Activated B cell treated with CpG ODN at 0.5 μM for 24 hours (primary cell): ENCODE data around the gene ZBTB14. TPM values are rescaled to one million over a fixed set of nuclear protein-coding genes. Genes with fewer than 3 reads are reported as not detected.

Source experiments
- ATAC-seq: fragments of 200-7000 bp; cut with Tn5 transposase; one replicate; pipeline ENCODE4 v1.10.0; 2021; ENCODE audit warnings: low read depth, mild to moderate bottlenecking, moderate library complexity
- CTCF ChIA-PET: fragments of 350-600 bp; sonication (Branson Sonifier 250); formaldehyde crosslinking; loops from one replicate; lab custom pipeline; 2021; ENCODE audit warnings: antibody characterized with exemption; lab: Charles Lee
- POLR2A ChIA-PET: fragments of 350-600 bp; sonication (Branson Sonifier 250); formaldehyde crosslinking; loops from one replicate; lab custom pipeline; 2021; ENCODE audit warnings: antibody characterized with exemption; lab: Charles Lee
- DNase-seq: peaks from one replicate; pipeline ENCODE4 v3.0.0; 2022
- H3K27ac Mint-ChIP-seq: one replicate; pipeline ENCODE4 v1.8.0; 2020; ENCODE audit warnings: mixed read lengths
- H3K27me3 Mint-ChIP-seq: one replicate; pipeline ENCODE4 v1.8.0; 2021; ENCODE audit warnings: mixed read lengths
- H3K36me3 Mint-ChIP-seq: one replicate; pipeline ENCODE4 v1.8.0; 2021; ENCODE audit warnings: low read depth, mixed read lengths
- H3K4me1 Mint-ChIP-seq: one replicate; pipeline ENCODE4 v1.8.0; 2021; ENCODE audit warnings: mixed read lengths
- H3K4me3 Mint-ChIP-seq: one replicate; pipeline ENCODE4 v1.8.0; 2020; ENCODE audit warnings: mild to moderate bottlenecking, mixed read lengths
- H3K9me3 Mint-ChIP-seq: one replicate; pipeline ENCODE4 v1.8.0; 2020; ENCODE audit warnings: mixed read lengths
- intact Hi-C: fragments of 100-400 bp; cut with micrococcal nuclease; formaldehyde crosslinking; loops from one replicate; pipeline ENCODE4 v1.15.1; 2024
- total RNA-seq: library from RNA; stranded (reverse); gene quantifications from 2 replicates; pipeline ENCODE4 v1.2.3, GENCODE V29; 2022
- TF ChIP-seq, protein P1 (sequence below): fragments of 200-600 bp; IDR thresholded peaks from one replicate; pipeline ENCODE4 v1.8.0; 2022; ENCODE audit warnings: antibody characterized with exemption, mild to moderate bottlenecking

The ZBTB14 gene
- total RNA-seq, 1 donor from 2014 or later = 19.4 TPM

- Mint-ChIP-seq H3K36me3 (peaks cover 2% of the 10 kb centered on the region), H3K9me3 (peaks cover 21% of the 10 kb centered on the region), H3K27ac (no peak overlapping the region), H3K4me3 (no peak overlapping the region), H3K27me3 (peaks cover 18% of the 10 kb centered on the region), H3K4me1 (no peaks in the 10 kb centered on the region)
- intact Hi-C loops = no loop called here
- TF ChIP-seq, protein P1, sequence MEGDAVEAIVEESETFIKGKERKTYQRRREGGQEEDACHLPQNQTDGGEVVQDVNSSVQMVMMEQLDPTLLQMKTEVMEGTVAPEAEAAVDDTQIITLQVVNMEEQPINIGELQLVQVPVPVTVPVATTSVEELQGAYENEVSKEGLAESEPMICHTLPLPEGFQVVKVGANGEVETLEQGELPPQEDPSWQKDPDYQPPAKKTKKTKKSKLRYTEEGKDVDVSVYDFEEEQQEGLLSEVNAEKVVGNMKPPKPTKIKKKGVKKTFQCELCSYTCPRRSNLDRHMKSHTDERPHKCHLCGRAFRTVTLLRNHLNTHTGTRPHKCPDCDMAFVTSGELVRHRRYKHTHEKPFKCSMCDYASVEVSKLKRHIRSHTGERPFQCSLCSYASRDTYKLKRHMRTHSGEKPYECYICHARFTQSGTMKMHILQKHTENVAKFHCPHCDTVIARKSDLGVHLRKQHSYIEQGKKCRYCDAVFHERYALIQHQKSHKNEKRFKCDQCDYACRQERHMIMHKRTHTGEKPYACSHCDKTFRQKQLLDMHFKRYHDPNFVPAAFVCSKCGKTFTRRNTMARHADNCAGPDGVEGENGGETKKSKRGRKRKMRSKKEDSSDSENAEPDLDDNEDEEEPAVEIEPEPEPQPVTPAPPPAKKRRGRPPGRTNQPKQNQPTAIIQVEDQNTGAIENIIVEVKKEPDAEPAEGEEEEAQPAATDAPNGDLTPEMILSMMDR = no peak
- DNase-seq = no peak
- ChIA-PET POLR2A (no interaction called here), CTCF (no interaction called here)
- ATAC-seq = no peak
These were observed 28.8 kb downstream of the ZBTB14 start for GRCh38 chr18:5266721-5267120.

DNA sequence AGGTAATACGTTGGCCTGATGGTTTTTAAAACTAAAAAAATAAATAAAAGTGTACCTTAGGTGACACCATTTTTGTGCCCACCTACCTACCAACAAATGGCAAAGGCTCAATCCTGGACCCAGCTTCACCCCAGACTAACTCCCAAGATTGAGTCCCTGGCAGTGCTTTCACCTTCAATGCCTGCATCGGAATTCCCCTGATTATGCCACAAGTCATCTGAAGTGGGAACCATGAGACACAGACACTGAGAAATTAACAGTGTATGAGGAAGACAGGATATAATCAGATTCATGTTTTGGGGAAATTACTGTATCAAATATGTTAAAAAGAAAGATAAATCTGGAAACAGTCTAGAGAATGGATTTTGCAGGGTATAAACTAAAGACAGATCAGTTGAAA, 41.6 kb downstream of the ZBTB14 start:
- H3K27ac Mint-ChIP-seq = no peak overlapping the region
- CTCF ChIA-PET = no interaction called here
- intact Hi-C loops = no loop called here
- DNase-seq (no peak), ATAC-seq (no peak)
- no peaks in the 10 kb centered on the region for H3K9me3 Mint-ChIP-seq
- no peaks in the 10 kb centered on the region for H3K36me3 Mint-ChIP-seq
- no peaks in the 10 kb centered on the region for H3K4me1 Mint-ChIP-seq
- TF ChIP-seq, protein P1 = no peak
- peaks cover 5% of the 10 kb centered on the region for H3K27me3 Mint-ChIP-seq
- no peak overlapping the region for H3K4me3 Mint-ChIP-seq
- POLR2A ChIA-PET = no interaction called here

GRCh38 chr18:5251117-5251516, 44.4 kb downstream of the ZBTB14 start:
- TF ChIP-seq, protein P1 = no peak
- ChIA-PET POLR2A (interaction anchor here (0.6 kb wide), 1 partner anchor 43 kb away, joined by 3 read pairs; no protein-coding TSS in a partner anchor), CTCF (no interaction called here)
- ATAC-seq (no peak), DNase-seq (no peak)
- no peaks in the 10 kb centered on the region for H3K4me1 Mint-ChIP-seq
- no peak overlapping the region for H3K27ac Mint-ChIP-seq
- no peaks in the 10 kb centered on the region for H3K9me3 Mint-ChIP-seq
- intact Hi-C loops = no loop called here
- H3K27me3 Mint-ChIP-seq = peaks cover 5% of the 10 kb centered on the region
- H3K36me3 Mint-ChIP-seq = no peaks in the 10 kb centered on the region
- H3K4me3 Mint-ChIP-seq = no peak overlapping the region

DNA sequence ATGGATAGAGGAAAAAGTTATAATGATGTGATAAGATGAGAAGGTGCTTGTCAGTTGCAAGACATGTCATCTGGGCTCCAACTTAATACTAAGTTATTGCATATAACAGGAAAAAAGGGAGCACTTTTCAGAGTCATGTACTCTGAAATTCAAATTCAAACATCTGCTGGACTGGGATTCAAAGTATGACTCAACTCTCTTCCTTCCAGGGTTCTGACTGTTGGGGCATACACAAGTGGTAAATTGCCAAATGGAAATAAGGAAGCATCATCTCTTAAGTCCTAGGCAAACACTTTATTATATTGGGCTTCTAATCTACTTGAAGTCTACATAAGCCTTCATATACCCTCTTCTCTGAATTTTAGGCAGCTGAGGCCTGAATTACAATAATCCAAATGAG, 44.9 kb downstream of the ZBTB14 start:
- H3K27ac Mint-ChIP-seq = no peak overlapping the region
- no peak for DNase-seq
- TF ChIP-seq, protein P1 = no peak
- ChIA-PET POLR2A (no interaction called here), CTCF (no interaction called here)
- intact Hi-C loops = no loop called here
- no peak overlapping the region for H3K4me3 Mint-ChIP-seq
- ATAC-seq = no peak
- no peaks in the 10 kb centered on the region for H3K4me1 Mint-ChIP-seq
- peaks cover 5% of the 10 kb centered on the region for H3K27me3 Mint-ChIP-seq
- H3K9me3 Mint-ChIP-seq = no peaks in the 10 kb centered on the region
- H3K36me3 Mint-ChIP-seq = peaks cover 2% of the 10 kb centered on the region

DNA sequence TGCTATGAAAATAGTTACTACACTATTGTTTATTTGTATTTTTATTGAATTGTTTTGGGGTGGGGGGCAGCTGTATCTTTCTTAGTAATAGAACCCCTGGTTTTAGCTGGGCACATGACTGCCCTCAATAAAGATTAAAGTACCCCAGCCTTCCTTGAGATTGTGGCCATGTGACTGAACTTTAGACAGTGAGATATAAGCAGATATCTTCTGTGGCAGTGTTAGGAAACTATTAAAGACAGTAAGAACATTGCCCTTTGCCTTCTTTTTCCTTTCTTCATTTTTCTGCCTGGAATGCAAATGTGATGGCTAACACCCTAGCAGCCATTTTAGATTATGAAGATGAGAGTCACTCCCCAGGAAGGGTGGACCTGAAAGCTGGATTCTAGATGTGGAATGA, 50.6 kb downstream of the ZBTB14 start:
- ATAC-seq (no peak), DNase-seq (no peak)
- H3K4me1 Mint-ChIP-seq = peaks cover 17% of the 10 kb centered on the region
- TF ChIP-seq, protein P1 = no peak
- H3K4me3 Mint-ChIP-seq = no peak overlapping the region
- ChIA-PET POLR2A (interaction anchor here (1.9 kb wide), 1 partner anchor 7 kb away, joined by 12 read pairs; no protein-coding TSS in a partner anchor), CTCF (no interaction called here)
- no peaks in the 10 kb centered on the region for H3K27me3 Mint-ChIP-seq
- H3K36me3 Mint-ChIP-seq = peaks cover 43% of the 10 kb centered on the region
- no peak overlapping the region for H3K27ac Mint-ChIP-seq
- intact Hi-C loops = no loop called here
- no peaks in the 10 kb centered on the region for H3K9me3 Mint-ChIP-seq
